NCI-H1417 treated with DMSO at 0.1 percent for 48 hours (cell line): ENCODE data around the gene PITPNC1.
"Not testable (repeated sequence)": the region's sequence is repeated elsewhere in the genome, so short reads cannot be mapped to it uniquely, and the experiment has no call there.

Experiments
- DNase-seq: peaks from one replicate; lab custom pipeline; 2025; lab: John Stamatoyannopoulos, UW

The PITPNC1 gene

DNA sequence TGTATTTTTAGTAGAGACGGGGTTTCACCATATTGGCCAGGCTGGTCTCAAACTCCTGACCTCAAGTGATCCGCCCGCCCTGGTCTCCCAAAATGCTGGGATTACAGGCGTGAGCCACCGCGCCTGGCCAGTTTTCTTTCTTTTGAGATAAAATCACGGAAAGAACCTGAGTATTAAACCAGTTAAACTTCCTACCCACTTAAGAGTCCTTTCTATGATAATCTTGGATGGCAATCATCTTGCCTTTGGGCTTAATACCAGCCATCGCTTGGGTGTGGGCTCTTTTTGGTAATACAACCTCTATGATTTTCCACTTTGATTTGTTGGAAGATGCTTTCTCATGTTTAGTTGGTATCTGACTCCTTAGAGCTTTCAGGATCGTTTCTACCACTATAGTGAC is 24.0 kb downstream of the PITPNC1 start:
- DNase-seq: no peak

DNA sequence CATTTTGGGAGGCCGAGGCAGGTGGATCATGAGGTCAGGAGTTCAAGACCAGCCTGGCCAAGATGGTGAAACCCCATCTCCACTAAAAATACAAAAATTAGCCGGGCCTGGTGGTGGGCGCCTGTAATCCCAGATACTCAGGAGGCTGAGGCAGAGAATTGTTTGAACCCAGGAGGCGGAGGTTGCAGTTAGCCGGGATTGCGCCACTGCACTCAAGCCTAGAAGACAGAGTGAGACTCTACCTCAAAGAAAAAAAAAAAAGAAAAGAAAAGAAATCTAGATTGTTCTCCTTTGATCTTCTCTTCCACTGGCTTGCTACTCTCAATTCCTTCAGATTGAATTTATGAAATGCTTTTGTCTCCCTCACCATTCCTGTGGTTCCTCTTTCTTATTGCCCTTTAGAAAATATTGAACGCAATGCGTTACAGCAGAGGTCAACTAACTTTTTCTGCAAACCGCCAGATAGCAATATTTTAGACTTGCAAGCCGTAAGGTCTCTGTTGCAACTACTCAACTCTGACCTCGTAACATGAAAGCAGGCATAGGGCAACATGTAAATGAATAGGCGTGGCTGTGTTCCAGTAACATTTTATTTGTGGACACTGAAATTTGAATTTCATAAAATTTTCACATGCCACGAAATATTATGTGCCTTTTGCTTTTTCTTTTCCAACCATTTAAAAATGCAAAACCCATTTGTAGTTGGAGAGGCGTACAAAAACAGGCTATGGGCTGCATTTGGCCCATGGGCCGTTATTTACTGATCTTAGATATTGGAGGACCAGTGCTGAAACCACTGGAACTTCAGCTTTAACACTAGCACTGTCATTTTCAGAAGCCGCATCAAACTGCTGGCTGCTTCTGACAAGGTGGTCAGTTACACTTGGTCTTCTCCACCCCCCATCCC is 24.8 kb downstream of the PITPNC1 start:
- DNase-seq: no peak

DNA sequence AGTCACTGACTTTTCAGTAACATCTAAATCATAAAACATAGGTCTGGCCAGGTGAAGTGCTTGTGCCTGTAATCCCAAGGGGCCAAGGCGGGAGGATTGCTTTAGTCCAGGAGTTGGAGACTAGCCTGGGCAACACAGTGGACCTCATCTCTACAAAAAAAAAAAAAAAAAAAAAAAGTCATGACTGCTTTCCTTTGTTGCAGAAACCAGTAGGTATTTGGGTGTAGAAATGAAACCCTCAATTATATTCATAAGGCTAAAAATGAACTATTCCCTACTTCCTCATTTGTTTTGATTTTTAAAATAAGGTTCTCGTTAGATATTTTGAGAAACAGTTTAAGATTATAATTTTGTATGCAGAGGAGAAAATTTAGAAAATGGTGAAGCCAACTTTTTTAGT is 26.0 kb downstream of the PITPNC1 start:
- no peak for DNase-seq

DNA sequence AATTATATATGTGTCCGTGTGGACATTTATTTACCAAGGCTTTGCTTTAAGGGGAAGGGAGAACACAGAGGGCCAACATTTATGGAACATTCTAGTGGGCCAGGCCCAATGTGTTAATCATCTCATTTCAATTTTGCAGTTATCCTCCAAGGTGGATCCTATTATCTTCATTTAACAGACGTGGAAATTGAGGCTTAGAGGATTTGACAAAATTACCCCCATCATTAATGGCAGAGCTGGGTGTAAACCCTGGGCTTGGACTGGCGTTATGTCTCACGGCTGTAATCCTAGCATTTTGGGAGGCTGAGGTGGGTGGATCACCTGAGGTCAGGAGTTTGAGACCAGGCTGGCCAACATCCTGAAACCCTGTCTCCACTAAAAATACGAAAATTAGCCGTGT is 26.4 kb downstream of the PITPNC1 start:
- no peak for DNase-seq

DNA sequence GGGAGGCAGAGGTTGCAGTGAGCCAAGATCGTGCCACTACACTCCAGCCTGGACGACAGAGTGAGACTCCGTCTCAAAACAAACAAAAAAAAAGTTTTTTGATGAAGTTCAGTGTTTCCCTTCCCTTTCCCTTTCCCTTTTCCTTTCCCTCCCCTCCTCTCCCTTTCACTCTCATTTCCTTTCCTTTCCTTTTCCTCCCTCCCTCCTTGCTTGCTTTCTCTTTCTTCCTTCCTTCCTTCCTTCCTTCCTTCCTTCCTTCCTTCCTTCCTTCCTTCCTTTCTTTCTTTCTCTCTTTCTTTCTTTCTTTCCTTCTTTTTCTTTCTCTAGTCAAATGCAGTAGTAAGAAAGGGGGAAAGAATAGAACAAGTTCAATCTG is 31.4 kb downstream of the PITPNC1 start:
- DNase-seq: not testable (repeated sequence)

DNA sequence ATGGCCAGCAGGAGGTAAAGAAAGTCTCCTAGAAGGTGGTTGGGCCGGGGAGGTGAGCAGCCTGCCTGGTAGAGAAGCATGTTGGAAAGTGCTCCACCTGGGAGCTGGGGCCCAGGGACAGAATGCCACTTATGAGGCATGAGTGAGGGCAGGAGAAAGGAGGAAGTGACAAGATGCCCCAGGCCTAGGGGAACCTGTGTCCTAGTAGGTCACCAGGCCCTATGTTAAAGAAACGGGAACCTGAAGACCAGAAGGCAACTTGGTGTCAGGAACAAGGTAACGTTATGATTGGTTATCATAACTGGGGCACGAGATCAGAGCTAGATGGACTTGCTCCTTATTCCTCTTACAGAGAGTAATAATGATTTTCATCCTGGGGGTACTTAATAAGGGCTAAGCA is 34.3 kb downstream of the PITPNC1 start:
- DNase-seq: no peak

DNA sequence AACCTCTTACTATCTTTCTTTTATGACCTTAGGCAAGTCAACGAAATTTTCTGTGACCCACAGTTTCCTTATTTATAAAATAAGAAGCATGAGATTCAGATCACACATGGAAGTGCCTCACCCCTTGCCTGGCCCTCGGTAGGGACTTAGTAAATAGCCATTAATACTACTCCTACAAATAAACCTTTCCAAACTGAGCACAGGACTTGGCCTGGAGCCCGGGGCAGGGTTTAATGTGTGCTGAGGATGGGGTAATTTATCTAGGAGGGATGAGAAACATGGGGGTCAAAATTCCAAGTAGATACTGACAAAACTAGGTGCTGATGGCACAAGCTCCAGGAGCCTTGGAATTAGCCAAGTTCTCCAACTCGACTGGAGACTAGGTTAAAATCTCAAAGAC is 35.0 kb downstream of the PITPNC1 start:
- no peak for DNase-seq

DNA sequence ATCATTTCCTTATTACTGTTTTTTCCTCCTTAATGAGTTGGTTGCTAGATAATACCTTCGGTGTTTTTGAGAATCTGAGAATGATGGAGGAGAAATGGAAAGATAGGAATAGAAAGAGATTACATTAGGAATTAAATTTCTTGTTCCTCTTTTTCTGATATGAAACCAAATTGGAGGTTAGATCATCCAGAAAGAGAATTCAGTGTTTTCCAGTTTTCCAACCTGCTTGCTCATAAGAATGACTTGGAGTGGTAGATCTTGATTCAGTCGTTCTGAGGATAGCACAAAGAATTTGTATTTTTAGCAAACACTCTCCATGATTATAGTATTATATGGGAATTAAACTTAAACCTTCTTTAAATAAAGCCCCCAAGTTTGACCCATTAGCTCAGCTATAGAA is 35.9 kb downstream of the PITPNC1 start:
- DNase-seq: no peak

DNA sequence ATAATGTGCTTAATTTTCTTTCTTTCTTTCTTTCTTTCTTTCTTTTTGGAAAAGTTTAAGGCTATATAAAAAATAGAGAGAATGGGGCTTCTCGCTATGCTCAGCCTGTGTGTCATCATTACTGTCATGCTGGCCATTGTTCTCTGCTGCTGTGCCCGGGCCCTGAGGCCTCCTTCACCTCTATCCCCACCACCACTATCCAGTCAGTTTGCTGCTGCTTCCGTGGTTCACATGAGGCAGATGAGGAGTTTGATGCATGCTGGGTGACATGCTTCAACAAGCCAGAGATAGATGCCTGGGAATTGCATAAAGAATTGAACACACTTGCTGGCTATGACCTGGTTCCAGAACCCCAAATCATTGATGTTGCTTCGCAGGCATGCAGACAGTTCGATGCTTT is 36.3 kb downstream of the PITPNC1 start:
- DNase-seq: no peak

DNA sequence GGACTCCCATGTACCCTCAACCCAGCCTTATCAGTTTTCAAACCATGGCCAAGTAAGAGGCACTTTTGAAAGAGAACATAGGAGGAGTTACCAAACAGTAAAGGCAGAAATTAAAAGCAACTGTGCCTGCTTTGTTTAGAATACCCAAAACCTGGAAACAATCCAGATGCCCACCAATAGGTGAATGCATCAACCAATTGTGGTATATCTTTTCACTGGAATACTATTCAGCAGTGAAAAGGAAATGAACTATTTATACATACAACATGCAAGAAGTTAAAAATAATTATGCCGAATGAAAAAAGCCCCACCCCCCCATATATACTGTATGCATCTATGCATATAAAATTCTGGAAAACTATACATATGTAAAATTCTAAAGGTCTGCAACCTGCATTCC is 37.0 kb downstream of the PITPNC1 start:
- DNase-seq: no peak

DNA sequence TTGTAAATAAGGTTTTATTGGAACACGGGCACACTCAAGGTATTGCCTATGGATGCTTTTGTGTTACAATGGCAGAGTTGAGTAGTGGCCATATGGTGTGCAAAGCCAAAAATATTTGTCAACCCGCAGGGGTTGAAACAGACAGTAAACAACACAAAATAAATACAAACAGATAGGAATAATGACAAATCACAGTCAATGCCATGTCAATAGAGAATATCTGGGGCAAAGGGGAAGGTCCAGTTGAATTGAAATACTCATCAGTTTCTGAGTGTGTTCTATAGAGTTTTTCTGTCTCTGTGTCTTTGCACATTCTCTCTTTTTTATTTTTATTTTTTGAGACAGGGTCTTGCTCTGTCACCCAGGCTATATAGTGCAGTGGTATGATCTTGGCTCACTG is 37.5 kb downstream of the PITPNC1 start:
- no peak for DNase-seq

DNA sequence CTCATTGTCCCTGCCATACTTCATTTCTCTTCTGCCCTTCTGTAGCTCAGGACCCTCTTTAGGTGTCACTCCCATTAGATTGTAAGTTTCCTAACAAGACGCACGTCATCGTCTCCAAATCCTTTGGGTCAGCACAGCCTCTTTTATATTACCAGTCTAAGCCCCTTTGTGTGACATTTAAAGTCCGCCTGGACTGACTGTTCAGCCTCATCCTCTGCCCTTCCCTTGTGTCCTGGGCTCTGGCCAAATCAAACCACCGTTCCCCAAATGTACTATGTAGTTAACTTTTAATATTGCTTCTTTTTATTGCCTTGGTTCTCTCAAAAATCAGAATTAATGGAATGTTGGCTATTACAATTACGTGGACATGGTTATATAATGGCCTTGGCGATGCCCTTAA is 38.2 kb downstream of the PITPNC1 start:
- no peak for DNase-seq

DNA sequence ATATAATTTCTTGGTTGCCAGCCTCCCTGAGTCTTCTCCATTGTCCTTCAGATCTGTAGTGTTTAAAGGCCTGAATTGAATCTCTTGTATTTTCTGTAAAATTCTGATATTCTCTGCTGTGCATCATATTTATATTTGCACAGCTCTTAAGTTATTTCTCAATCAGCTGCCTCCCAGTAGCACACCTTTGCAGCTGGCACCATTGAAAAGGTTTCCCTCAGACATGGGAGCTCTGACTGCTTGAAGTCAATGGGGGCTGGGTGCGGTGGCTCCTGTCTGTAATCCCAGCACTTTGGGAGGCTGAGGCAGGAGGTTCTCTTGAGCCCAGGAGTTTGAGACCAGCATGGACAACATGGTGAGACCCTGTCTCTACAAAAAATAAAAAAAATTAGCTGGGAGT is 40.4 kb downstream of the PITPNC1 start:
- DNase-seq: no peak

DNA sequence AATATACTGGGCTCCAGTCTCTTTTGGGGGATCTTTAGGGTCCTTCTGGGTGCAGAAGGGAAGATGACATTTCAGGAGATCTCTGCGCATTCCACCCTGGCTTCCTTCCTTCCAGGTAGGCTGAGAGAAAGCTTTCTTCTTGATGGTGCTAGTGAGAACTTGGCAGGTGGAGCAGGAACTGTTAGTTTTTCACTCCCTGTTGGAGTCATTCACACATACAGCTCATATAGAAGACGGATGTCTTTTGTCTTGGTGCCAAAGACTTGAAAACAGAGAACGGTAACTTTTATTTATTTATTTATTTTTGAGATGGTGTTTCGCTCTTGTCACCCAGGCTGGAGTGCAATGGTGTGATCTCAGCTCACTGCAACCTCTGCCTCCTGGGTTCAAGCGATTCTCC is 43.9 kb downstream of the PITPNC1 start:
- DNase-seq: no peak

DNA sequence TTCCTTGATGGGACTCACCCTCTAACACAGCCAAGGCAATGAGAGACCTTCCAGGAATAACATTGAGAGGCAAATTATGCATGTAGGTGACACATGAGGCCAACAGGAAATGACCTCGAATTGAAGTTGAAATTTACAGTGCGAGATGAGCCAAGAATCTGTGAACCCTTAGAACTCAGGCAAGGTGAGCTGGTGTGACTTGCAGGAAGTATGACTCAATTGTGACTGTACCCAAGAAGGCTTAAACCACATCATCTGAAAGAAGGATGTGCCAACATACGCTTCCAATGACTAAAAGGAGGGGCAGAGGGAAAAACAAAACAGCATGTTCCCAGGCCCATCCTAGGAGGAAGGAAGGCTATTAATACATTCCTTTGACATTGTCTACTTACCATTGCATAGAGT is 44.8 kb downstream of the PITPNC1 start:
- DNase-seq: no peak

DNA sequence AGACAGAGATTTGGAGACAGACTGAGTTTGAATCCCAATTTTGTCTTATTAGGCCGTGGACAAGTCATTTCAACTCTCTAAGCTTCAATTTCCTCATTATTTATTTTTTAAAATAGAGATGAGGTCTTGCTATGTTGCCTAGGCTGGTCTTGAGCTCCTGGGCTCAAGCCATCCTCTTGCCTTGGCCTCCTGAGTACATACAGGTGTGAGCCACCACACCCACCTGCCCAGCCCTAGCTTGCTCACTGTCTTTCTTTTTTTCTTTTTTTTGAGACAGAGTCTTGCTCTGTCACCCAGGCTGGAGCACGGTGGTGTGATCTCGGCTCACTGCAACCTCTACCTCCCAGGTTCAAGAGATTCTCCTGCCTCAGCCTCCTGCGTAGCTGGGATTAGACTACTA is 45.2 kb downstream of the PITPNC1 start:
- not testable (repeated sequence) for DNase-seq

DNA sequence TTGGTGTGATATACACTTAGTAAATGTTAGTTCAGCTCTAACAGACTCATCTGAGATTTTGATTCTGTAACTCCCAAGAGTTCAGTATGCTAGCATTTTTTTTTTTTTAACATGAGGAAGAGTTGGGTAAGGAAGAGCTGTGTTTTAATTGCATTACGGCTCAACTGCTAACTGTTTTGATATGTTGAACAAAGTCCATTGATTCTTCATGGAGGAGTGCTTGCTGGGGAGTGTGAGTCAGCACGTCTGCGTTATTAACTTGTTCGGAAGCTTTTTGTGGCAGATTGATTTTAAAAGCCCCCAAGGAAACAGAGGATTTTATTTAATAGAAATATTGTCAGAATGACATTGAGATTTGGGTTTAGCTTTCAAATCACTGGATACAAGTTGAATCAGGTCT is 45.8 kb downstream of the PITPNC1 start:
- DNase-seq: no peak

DNA sequence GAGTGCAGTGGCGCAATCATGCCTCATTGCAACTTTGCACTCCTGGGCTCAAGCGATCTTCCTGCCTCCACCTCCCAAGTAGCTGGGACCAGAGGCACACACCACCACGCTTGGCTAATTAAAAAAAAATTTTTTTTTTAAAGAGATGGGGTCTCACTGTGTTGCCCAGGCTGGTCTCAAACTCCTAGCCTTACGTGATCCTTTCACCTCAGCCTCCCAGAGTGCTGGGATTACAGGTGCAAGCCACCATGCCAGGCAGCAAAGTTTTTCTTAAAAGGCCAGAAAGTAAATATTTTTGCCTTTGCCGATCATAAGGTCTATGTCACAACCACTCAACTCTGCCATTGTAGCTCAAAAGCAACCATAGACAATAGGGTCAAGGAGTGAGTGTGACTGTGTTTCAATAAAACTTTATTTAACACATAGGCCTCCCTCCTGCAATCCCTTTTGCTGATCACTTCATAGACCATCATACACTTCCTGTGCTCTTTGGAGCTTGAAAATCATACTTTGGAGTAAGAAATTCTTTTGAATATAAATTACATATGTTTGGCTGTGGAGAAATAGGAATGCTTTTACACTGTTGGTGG is 48.6 kb downstream of the PITPNC1 start:
- no peak for DNase-seq

DNA sequence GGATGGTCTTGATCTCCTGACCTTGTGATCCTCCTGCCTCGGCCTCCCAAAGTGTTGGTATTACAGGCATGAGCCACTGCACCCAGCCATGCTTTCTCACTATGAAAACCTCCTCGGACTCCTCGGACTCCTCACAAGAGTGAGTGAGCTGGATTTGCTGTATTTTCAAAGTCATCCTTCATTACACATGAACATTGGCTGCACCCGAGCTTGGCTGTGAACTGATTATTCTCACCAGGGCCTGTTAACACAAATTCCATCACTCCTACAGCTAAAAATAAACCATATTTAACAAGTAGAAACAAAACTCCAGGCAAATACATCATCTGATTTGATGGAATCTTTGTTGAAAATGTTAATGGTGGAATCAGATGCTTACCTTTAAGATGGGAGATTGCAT is 50.3 kb downstream of the PITPNC1 start:
- no peak for DNase-seq

DNA sequence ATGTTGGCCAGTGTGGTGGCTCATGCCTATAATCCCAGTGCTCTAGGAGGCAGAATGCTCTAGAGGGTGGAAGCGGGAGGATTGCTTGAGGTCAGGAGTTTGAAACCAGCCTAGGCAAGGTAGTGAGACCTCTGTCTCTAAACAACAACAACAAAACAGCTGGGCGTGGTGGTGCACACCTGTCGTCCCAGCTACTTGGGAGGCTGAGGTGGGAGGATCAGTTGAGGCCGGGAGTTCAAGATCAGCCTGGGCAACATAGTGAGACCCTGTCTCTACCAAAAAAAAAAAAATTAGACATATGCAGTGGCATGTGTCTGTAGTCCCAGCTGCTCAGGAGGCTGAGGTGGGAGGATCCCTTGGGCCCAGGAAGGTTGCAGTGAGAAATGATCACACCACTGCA is 53.4 kb downstream of the PITPNC1 start:
- DNase-seq: not testable (repeated sequence)

DNA sequence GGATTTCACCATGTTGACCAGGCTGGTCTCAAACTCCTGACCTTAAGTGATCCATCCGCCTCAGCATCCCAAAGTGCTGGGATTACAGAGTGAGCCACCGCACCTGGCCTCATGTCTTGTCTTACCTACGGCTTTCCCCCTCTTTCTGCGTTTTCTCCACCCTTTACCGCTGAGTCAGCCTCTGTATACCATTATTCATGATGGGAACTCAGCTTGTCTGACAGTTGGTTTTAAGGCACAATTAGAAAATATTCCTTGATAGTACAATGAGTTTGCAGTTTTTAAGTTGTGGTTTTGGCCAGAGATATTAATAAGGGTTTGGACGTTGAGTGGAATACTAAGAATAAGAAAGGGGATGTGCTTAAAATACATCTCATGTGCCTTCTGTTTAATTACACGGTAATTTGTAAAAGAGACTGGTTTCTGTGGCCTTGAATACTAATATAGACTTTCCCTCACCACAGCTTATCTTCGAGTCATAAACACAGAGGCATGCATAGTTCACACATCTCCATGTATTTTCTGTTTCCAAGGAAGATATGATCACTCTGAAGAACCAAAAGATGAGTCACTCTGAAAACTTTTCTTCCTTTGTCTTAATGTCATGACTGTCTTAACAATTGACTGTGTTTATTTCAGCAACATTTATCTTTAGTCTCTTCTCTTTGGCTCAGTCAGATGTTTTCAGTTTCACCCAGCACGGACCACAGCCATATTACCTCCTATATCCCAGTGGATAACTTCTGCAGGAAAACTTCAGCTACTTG is 54.4 kb downstream of the PITPNC1 start:
- no peak for DNase-seq

DNA sequence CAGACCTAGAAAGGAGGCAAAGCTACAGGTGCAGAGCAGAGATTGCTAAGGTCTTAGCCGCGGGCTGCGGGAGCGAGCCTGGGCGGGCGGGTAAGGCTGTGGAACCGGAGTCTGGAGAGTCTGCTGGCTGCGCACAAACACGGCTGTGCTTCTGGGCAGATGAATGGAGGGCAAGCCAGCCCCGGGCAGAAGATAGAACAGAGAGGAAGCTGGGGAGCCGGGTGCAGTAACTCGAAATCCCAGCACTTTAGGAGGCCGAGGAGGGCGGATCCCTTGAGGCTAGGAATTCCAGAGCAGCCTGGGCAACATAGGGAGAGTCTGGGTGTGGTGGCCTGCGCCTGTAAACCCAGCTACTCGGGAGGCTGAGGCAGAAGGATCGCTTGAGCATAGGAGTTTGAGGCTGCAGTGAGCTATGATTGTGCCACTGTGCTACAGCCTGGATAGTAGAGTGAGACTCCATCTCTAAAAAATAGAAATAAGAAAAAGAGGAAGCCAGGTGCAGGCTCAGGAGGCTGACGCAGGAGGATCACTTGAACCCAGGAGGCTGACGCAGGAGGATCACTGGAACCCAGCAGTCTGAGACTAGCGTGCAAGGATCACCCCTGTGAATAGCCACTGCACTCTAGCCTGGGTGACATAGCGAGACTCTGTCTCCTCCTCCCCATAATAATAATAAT is 56.3 kb downstream of the PITPNC1 start:
- DNase-seq: no peak
